ENCODE measurements around the gene APOA4. TPM values are rescaled to one million over a fixed set of nuclear protein-coding genes. Genes with fewer than 3 reads are reported as not detected.

Gene APOA4
- total and polyA plus RNA-seq, 2 of the 13 experiments (the other 11 are each of a cell fraction or from before 2014, with no cell fraction given): 3.8 to 7.2 TPM

DNA sequence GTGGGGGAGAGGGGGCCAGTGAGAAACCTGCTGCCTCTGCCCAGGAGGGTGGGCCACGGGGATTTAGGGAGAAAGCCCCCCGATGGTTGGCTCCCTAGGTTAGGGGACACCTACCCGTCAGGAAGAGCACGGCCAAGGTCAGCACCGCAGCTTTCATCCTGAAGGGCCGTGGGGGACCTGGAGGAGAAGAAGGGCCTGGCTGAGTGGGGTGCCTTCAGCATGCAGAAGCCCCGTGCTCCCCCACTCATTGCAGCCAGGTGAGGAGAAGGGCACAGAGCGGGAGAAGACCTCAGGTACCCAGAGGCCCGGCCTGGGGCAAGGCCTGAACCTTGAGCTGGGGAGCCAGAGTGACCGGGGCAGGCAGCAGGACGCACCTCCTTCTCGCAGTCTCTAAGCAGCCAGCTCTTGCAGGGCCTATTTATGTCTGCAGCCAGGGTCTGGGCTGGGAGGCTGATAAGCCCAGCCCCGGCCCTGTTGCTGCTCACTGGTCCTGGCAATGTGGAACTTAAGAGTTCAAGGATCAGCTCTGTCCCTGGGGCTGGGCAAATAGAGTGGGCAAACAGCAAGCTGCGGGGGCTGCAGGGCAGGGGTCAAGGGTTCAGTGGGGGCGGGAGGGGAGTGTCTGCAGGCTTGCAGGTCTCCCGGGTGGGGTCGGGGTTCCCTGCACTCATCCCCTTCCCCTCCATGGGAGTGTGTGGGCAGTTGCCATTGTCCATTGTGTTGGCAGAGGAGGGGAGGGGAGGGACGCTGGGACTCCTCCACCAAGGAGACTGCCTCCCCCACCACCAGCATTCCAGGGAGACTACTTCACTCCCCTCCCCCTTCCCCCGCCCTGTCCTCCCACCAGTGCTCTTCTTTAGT is 14.4 kb upstream of the APOA4 start, which contains the start of gene APOA1 (continued):
- TF ChIP-seq, protein P1, sequence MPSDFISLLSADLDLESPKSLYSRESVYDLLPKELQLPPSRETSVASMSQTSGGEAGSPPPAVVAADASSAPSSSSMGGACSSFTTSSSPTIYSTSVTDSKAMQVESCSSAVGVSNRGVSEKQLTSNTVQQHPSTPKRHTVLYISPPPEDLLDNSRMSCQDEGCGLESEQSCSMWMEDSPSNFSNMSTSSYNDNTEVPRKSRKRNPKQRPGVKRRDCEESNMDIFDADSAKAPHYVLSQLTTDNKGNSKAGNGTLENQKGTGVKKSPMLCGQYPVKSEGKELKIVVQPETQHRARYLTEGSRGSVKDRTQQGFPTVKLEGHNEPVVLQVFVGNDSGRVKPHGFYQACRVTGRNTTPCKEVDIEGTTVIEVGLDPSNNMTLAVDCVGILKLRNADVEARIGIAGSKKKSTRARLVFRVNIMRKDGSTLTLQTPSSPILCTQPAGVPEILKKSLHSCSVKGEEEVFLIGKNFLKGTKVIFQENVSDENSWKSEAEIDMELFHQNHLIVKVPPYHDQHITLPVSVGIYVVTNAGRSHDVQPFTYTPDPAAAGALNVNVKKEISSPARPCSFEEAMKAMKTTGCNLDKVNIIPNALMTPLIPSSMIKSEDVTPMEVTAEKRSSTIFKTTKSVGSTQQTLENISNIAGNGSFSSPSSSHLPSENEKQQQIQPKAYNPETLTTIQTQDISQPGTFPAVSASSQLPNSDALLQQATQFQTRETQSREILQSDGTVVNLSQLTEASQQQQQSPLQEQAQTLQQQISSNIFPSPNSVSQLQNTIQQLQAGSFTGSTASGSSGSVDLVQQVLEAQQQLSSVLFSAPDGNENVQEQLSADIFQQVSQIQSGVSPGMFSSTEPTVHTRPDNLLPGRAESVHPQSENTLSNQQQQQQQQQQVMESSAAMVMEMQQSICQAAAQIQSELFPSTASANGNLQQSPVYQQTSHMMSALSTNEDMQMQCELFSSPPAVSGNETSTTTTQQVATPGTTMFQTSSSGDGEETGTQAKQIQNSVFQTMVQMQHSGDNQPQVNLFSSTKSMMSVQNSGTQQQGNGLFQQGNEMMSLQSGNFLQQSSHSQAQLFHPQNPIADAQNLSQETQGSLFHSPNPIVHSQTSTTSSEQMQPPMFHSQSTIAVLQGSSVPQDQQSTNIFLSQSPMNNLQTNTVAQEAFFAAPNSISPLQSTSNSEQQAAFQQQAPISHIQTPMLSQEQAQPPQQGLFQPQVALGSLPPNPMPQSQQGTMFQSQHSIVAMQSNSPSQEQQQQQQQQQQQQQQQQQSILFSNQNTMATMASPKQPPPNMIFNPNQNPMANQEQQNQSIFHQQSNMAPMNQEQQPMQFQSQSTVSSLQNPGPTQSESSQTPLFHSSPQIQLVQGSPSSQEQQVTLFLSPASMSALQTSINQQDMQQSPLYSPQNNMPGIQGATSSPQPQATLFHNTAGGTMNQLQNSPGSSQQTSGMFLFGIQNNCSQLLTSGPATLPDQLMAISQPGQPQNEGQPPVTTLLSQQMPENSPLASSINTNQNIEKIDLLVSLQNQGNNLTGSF (CRISPR knock-in tag; IDR thresholded peaks at IDR 0.05): peak; percentile 59; the same call in 1 of the 2 replicates
- TF ChIP-seq, protein P2, sequence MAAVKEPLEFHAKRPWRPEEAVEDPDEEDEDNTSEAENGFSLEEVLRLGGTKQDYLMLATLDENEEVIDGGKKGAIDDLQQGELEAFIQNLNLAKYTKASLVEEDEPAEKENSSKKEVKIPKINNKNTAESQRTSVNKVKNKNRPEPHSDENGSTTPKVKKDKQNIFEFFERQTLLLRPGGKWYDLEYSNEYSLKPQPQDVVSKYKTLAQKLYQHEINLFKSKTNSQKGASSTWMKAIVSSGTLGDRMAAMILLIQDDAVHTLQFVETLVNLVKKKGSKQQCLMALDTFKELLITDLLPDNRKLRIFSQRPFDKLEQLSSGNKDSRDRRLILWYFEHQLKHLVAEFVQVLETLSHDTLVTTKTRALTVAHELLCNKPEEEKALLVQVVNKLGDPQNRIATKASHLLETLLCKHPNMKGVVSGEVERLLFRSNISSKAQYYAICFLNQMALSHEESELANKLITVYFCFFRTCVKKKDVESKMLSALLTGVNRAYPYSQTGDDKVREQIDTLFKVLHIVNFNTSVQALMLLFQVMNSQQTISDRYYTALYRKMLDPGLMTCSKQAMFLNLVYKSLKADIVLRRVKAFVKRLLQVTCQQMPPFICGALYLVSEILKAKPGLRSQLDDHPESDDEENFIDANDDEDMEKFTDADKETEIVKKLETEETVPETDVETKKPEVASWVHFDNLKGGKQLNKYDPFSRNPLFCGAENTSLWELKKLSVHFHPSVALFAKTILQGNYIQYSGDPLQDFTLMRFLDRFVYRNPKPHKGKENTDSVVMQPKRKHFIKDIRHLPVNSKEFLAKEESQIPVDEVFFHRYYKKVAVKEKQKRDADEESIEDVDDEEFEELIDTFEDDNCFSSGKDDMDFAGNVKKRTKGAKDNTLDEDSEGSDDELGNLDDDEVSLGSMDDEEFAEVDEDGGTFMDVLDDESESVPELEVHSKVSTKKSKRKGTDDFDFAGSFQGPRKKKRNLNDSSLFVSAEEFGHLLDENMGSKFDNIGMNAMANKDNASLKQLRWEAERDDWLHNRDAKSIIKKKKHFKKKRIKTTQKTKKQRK (IDR thresholded peaks at IDR 0.05; ENCODE audit: low read length): no peak
- TF ChIP-seq ZFP41 (CRISPR knock-in tag; IDR thresholded peaks at IDR 0.05; ENCODE audit: borderline replicate concordance) (peak; percentile 77; the same call in 1 of the 2 replicates), JDP2 (CRISPR knock-in tag; IDR thresholded peaks at IDR 0.05; ENCODE audit: borderline replicate concordance) (no peak; the same call in 1 of the 2 replicates), CHD2 (IDR thresholded peaks at IDR 0.05; ENCODE audit: low read depth, low read length) (no peak), MATR3 (CRISPR knock-in tag; IDR thresholded peaks at IDR 0.05) (no peak), CENPT (CRISPR knock-in tag; IDR thresholded peaks at IDR 0.05; ENCODE audit: low read depth) (no peak), SNRNP70 (IDR thresholded peaks at IDR 0.05; ENCODE audit: low read depth, low read length) (no peak), ZNF430 (CRISPR knock-in tag; IDR thresholded peaks at IDR 0.05) (0 out of 2 replicates have a peak, but pooled peaks have one; percentile 76), SIX4 (CRISPR knock-in tag; IDR thresholded peaks at IDR 0.05) (no peak; the same call in 1 of the 2 replicates), ZNF343 (CRISPR knock-in tag; IDR thresholded peaks at IDR 0.05) (peak; percentile 91), XBP1 (CRISPR knock-in tag; IDR thresholded peaks at IDR 0.05) (peak; percentile 55; the same call in 1 of the 2 replicates), ZNF317 (CRISPR knock-in tag; IDR thresholded peaks at IDR 0.05) (peak; percentile 86)
- TF ChIP-seq, protein P3, sequence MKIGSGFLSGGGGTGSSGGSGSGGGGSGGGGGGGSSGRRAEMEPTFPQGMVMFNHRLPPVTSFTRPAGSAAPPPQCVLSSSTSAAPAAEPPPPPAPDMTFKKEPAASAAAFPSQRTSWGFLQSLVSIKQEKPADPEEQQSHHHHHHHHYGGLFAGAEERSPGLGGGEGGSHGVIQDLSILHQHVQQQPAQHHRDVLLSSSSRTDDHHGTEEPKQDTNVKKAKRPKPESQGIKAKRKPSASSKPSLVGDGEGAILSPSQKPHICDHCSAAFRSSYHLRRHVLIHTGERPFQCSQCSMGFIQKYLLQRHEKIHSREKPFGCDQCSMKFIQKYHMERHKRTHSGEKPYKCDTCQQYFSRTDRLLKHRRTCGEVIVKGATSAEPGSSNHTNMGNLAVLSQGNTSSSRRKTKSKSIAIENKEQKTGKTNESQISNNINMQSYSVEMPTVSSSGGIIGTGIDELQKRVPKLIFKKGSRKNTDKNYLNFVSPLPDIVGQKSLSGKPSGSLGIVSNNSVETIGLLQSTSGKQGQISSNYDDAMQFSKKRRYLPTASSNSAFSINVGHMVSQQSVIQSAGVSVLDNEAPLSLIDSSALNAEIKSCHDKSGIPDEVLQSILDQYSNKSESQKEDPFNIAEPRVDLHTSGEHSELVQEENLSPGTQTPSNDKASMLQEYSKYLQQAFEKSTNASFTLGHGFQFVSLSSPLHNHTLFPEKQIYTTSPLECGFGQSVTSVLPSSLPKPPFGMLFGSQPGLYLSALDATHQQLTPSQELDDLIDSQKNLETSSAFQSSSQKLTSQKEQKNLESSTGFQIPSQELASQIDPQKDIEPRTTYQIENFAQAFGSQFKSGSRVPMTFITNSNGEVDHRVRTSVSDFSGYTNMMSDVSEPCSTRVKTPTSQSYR (CRISPR knock-in tag; IDR thresholded peaks at IDR 0.05; ENCODE audit: borderline replicate concordance): peak; percentile 97
- TF ChIP-seq, protein P4, sequence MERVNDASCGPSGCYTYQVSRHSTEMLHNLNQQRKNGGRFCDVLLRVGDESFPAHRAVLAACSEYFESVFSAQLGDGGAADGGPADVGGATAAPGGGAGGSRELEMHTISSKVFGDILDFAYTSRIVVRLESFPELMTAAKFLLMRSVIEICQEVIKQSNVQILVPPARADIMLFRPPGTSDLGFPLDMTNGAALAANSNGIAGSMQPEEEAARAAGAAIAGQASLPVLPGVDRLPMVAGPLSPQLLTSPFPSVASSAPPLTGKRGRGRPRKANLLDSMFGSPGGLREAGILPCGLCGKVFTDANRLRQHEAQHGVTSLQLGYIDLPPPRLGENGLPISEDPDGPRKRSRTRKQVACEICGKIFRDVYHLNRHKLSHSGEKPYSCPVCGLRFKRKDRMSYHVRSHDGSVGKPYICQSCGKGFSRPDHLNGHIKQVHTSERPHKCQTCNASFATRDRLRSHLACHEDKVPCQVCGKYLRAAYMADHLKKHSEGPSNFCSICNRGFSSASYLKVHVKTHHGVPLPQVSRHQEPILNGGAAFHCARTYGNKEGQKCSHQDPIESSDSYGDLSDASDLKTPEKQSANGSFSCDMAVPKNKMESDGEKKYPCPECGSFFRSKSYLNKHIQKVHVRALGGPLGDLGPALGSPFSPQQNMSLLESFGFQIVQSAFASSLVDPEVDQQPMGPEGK (CRISPR knock-in tag; IDR thresholded peaks at IDR 0.05): peak; percentile 100

Data from HepG2 (cell line).